Spleen (tissue), 11 donors: ENCODE data around the gene CLIC5. TPM values are rescaled to one million over a fixed set of nuclear protein-coding genes. Genes with fewer than 3 reads are reported as not detected.

Source experiments
- DNase-seq: peaks from one replicate; pipeline ENCODE4 v3.0.0-alpha.2; 2020
- H3K27ac ChIP-seq, 8 donors: fragments of 200-600 bp; sonication (generic) in 7 of 8; 1 replicate in 4 of 8; 2 replicates in 4 of 8; pipeline versions ENCODE4 v1.5.0 to v1.8.0; 2016 to 2021; ENCODE audit warnings: inconsistent platforms in 4 of 8, mild to moderate bottlenecking in 4 of 8, moderate library complexity in 1 of 8
- H3K27me3 ChIP-seq, 7 donors: fragments of 200-600 bp; sonication (generic) in 6 of 7; replicated peaks in 1 of 7; 1 replicate in 4 of 7; 2 replicates in 3 of 7; pipeline versions ENCODE4 v1.5.0 to v1.8.0; 2016 to 2021; ENCODE audit warnings: inconsistent platforms in 3 of 7, mild to moderate bottlenecking in 1 of 7
- H3K36me3 ChIP-seq, 6 donors: fragments of 200-600 bp; sonication (generic) in 5 of 6; 1 replicate in 4 of 6; 2 replicates in 2 of 6; pipeline versions ENCODE4 v1.5.0 to v1.8.0; 2016 to 2021; ENCODE audit warnings: inconsistent platforms in 2 of 6
- H3K4me1 ChIP-seq, 6 donors: fragments of 200-600 bp; sonication (generic) in 5 of 6; 1 replicate in 3 of 6; 2 replicates in 3 of 6; pipeline versions ENCODE4 v1.5.0 to v1.8.0; 2016 to 2021; ENCODE audit warnings: inconsistent platforms in 3 of 6
- H3K4me3 ChIP-seq, 8 donors: fragments of 200-600 bp; sonication (generic) in 7 of 8; 1 replicate in 4 of 8; 2 replicates in 4 of 8; pipeline versions ENCODE4 v1.5.0 to v1.8.0; 2016 to 2021; ENCODE audit warnings: inconsistent platforms in 4 of 8, mild to moderate bottlenecking in 4 of 8, moderate library complexity in 2 of 8
- H3K9me3 ChIP-seq, 8 donors: fragments of 200-600 bp; sonication (generic) in 7 of 8; 1 replicate in 4 of 8; 2 replicates in 4 of 8; pipeline versions ENCODE4 v1.5.0 to v1.8.0; 2016 to 2021; ENCODE audit warnings: inconsistent platforms in 4 of 8
- CTCF ChIP-seq, 11 experiments: fragments of 200-600 bp in 7 of 11; fragments of 450-650 bp in 4 of 11; sonication (generic) in 4 of 11; IDR thresholded peaks in 8 of 11; conservative IDR thresholded peaks in 3 of 11; 1 replicate in 7 of 11; 2 replicates in 4 of 11; pipeline versions ENCODE4 v1.4.0 to v1.8.0; 2016 to 2021; ENCODE audit warnings: antibody characterized with exemption in 11 of 11, inconsistent platforms in 4 of 11, mild to moderate bottlenecking in 1 of 11
- POLR2A ChIP-seq, 3 donors: fragments of 450-650 bp; IDR thresholded peaks; one replicate each; pipeline ENCODE4 v1.5.1; 2017; ENCODE audit warnings: antibody characterized with exemption in 3 of 3, mild to moderate bottlenecking in 1 of 3
- POLR2AphosphoS5 ChIP-seq, 3 donors: sonication (generic); formaldehyde crosslinking; IDR thresholded peaks; one replicate each; pipeline ENCODE4 v1.5.1; 2017; ENCODE audit warnings: antibody characterized with exemption in 3 of 3
- WGBS, 5 donors: extraction: QIAGEN DNeasy Blood & Tissue Kit in 3 of 5; methylation state at CpG; one replicate each; pipeline versions ENCODE4 v1.1.5 to v1.1.7; 2013 to 2018; 5-methylcytosine and 5-hydroxymethylcytosine counted together
- intact Hi-C: fragments of 100-400 bp; cut with DNase I; formaldehyde crosslinking; loops from one replicate; pipeline ENCODE4 v1.15.0; 2023; ENCODE audit warnings: low total_unique reads
- polyA plus RNA-seq, 3 donors: library from polyadenylated mRNA; stranded (reverse); fragments of 200-250 nt; gene quantifications; one replicate each; pipeline ENCODE4 v1.2.1, GENCODE V29; 2013
- total RNA-seq, 7 donors: library from RNA; depleted of rRNA in 3 of 7; stranded (reverse); fragments of >200 nt in 3 of 7; fragmentation: NEBNext Ultra II Directional in 4 of 7; extraction: Animal tissue kit (Norgen Biotek cat#: 25700) in 4 of 7; gene quantifications; one replicate each; pipeline versions ENCODE4 v1.1.0 to v1.2.1, GENCODE V29; 2016 to 2021
- donor health status: healthy with polysubstance abuse.
- donor health status: DM: no; HTN: no; CAD: no; lungs with moderate emphysema.
- donor health status: DM: no; HTN: no; CAD: no.
- donor health status: Bipolar disorder and iron deficiency.
- donor health status: healthy.
- donor health status: DM: no; HTN: no; CAD: no.
- donor health status: DM: yes; HTN: yes; CAD: no.

Gene CLIC5
- total and polyA plus RNA-seq, 10 donors: 2.8 to 189 (median 71.2) TPM

DNA sequence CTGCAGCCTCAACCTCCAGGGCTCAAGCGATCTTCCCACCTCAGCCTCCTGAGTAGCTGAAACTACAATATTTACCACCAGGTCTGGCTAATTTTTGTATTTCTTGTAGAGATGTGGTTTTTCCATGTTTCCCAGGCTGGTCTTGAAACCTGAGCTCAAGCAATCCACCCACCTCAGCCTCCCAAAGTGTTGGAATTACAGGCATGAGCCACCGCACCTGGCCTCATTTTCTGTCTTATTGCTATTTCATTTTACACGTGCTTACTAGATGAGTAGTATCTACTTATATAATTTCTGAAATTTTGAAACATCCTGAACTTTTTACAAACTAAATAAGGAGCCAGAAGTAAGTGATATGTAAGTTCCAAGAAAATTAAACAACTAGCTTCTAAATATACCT, 34.6 kb downstream of the CLIC5 start:
- Histone ChIP-seq H3K4me1 (no peaks in the 10 kb centered on the region), H3K4me3 (no peak overlapping the region), H3K27me3 (no peaks in the 10 kb centered on the region), H3K27ac (no peak overlapping the region), H3K9me3 (no peaks in the 10 kb centered on the region), H3K36me3 (no peaks in the 10 kb centered on the region)
- TF ChIP-seq CTCF (IDR thresholded peaks at IDR 0.05 in 8 of 11, conservative IDR thresholded peaks at IDR 0.05 in 3 of 11) (no peak), POLR2AphosphoS5 (IDR thresholded peaks at IDR 0.05) (no peak), POLR2A (IDR thresholded peaks at IDR 0.05) (no peak)
- intact Hi-C loops: no loop called here
- 90 to 96% (median 91%) methylated on average over 3 of the region's 3 CpGs for WGBS, 5 donors
- DNase-seq: no peak

GRCh38 chr6:45979311-45979710, 36.3 kb downstream of the CLIC5 start:
- Histone ChIP-seq H3K27me3 (no peaks in the 10 kb centered on the region), H3K4me1 (no peaks in the 10 kb centered on the region), H3K9me3 (peaks cover 0 to 13% (median 8%) of the 10 kb centered on the region in 8 donors), H3K27ac (no peak overlapping the region), H3K36me3 (no peaks in the 10 kb centered on the region), H3K4me3 (no peak overlapping the region)
- 60 to 78% (median 67%) methylated on average over 2 of the region's 2 CpGs for WGBS, 5 donors
- DNase-seq: no peak
- TF ChIP-seq POLR2A (IDR thresholded peaks at IDR 0.05): no peak
- intact Hi-C loops: no loop called here

DNA sequence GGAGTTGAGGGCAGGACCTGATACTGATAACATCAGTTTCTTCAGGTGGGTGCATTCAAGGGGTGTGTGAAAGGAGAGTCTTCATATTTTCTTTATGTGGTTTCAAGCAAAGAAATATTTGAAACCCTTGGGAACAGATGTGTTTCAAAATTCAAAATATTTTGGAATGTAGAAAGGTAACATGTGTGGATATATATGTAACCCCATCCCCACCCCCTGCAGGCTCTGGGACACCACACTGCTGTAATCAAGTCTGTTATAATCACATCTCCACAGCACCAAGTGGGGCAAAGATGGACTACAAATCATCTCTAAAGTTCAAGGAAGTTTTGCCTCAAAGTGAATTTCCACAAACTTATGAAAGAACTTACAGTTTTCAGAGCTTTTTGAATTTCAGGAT, 41.1 kb downstream of the CLIC5 start:
- Histone ChIP-seq H3K36me3 (no peaks in the 10 kb centered on the region), H3K4me1 (peaks cover 0 to 13% (median 4%) of the 10 kb centered on the region in 6 donors), H3K9me3 (peaks cover 0 to 13% (median 8%) of the 10 kb centered on the region in 8 donors), H3K27me3 (no peaks in the 10 kb centered on the region), H3K27ac (no peak overlapping the region), H3K4me3 (no peak overlapping the region)
- intact Hi-C loops: no loop called here
- DNase-seq: no peak
- TF ChIP-seq CTCF (IDR thresholded peaks at IDR 0.05 in 8 of 11, conservative IDR thresholded peaks at IDR 0.05 in 3 of 11) (no peak), POLR2AphosphoS5 (IDR thresholded peaks at IDR 0.05) (no peak), POLR2A (IDR thresholded peaks at IDR 0.05) (no peak)

- H3K4me1 ChIP-seq: peaks cover 0 to 15% (median 4%) of the 10 kb centered on the region in 6 donors
- 82 to 89% (median 89%) methylated on average over 4 of the region's 4 CpGs for WGBS, 5 donors
- TF ChIP-seq POLR2A (IDR thresholded peaks at IDR 0.05) (no peak), CTCF (IDR thresholded peaks at IDR 0.05 in 8 of 11, conservative IDR thresholded peaks at IDR 0.05 in 3 of 11) (no peak)
- H3K9me3 ChIP-seq: peaks cover 0 to 13% (median 8%) of the 10 kb centered on the region in 8 donors
- no peak overlapping the region for H3K4me3 ChIP-seq
- H3K27ac ChIP-seq: no peak overlapping the region
- no peaks in the 10 kb centered on the region for H3K27me3 ChIP-seq
- H3K36me3 ChIP-seq: no peaks in the 10 kb centered on the region
- intact Hi-C loops: no loop called here
- no peak for DNase-seq
Observed at GRCh38 chr6:45972795-45973503, 42.7 kb downstream of the CLIC5 start.
